Measurements from ENCODE around the gene MICU1.
A peak's percentile ranks its signal among the peaks of the same experiment; 100 is the strongest.

The MICU1 gene

GRCh38 chr10:72323108-72323749 is 302.6 kb downstream of the MICU1 start:
- no peak overlapping the region for H3K4me3 ChIP-seq (ENCODE audit: low read depth, low read length)
- TF ChIP-seq CTCF (IDR thresholded peaks at IDR 0.05; ENCODE audit: insufficient read depth, low read depth, low read length, missing control alignments), result no peak
- no peak for DNase-seq (ENCODE audit: low read depth)

GRCh38 chr10:72322280-72323058 is 303.4 kb downstream of the MICU1 start:
- DNase-seq (ENCODE audit: low read depth), result no peak
- TF ChIP-seq CTCF (IDR thresholded peaks at IDR 0.05; ENCODE audit: insufficient read depth, low read depth, low read length, missing control alignments), result no peak
- no peak overlapping the region for H3K4me3 ChIP-seq (ENCODE audit: low read depth, low read length)

GRCh38 chr10:72322030-72322279 is 303.9 kb downstream of the MICU1 start:
- no peak for DNase-seq (ENCODE audit: low read depth)
- no peak for TF ChIP-seq CTCF (IDR thresholded peaks at IDR 0.05; ENCODE audit: insufficient read depth, low read depth, low read length, missing control alignments)
- H3K4me3 ChIP-seq (ENCODE audit: low read depth, low read length), result no peak overlapping the region

GRCh38 chr10:72321248-72322029 is 304.4 kb downstream of the MICU1 start:
- DNase-seq (ENCODE audit: low read depth), result no peak
- peak overlapping the region; percentile 72 for H3K4me3 ChIP-seq (ENCODE audit: low read depth, low read length)
- no peak for TF ChIP-seq CTCF (IDR thresholded peaks at IDR 0.05; ENCODE audit: insufficient read depth, low read depth, low read length, missing control alignments)

- H3K4me3 ChIP-seq (ENCODE audit: low read depth, low read length), result peak overlapping the region; percentile 72
- DNase-seq (ENCODE audit: low read depth), result peak; percentile 96
- TF ChIP-seq CTCF (IDR thresholded peaks at IDR 0.05; ENCODE audit: insufficient read depth, low read depth, low read length, missing control alignments), result no peak
Measured at GRCh38 chr10:72320676-72321247, 305.1 kb downstream of the MICU1 start.

GRCh38 chr10:72319416-72320254 is 306.2 kb downstream of the MICU1 start:
- peak; percentile 96 for DNase-seq (ENCODE audit: low read depth)
- TF ChIP-seq CTCF (IDR thresholded peaks at IDR 0.05; ENCODE audit: insufficient read depth, low read depth, low read length, missing control alignments), result peak; percentile 11
- H3K4me3 ChIP-seq (ENCODE audit: low read depth, low read length), result peak overlapping the region; percentile 72
